BE2C (cell line): ENCODE results near the gene NTMT1.

Experiments
- DNase-seq: peaks from one replicate; pipeline ENCODE4 v3.0.0-alpha.2; 2020
- H3K27me3 ChIP-seq: fragments of 250-450 bp; sonication (Bioruptor Pico); 2 replicates; pipeline ENCODE4 v1.5.1; 2020; ENCODE audit warnings: mild to moderate bottlenecking
- H3K36me3 ChIP-seq: fragments of 250-450 bp; sonication (Bioruptor Pico); 2 replicates; pipeline ENCODE4 v1.5.1; 2020; ENCODE audit warnings: mild to moderate bottlenecking
- H3K4me1 ChIP-seq: fragments of 250-450 bp; sonication (Bioruptor Pico); 2 replicates; pipeline ENCODE4 v1.5.1; 2020
- H3K4me3 ChIP-seq: 2 replicates; pipeline ENCODE4 v1.5.1; 2011; ENCODE audit warnings: low read depth, low read length
- H3K9me3 ChIP-seq: fragments of 250-450 bp; sonication (Bioruptor Pico); 2 replicates; pipeline ENCODE4 v1.5.1; 2020
- TF ChIP-seq, protein P1 (sequence below): IDR thresholded peaks from 2 replicates; pipeline ENCODE4 v1.5.1; 2012; ENCODE audit warnings: mild to moderate bottlenecking, low read depth, low read length

NTMT1 gene

DNA sequence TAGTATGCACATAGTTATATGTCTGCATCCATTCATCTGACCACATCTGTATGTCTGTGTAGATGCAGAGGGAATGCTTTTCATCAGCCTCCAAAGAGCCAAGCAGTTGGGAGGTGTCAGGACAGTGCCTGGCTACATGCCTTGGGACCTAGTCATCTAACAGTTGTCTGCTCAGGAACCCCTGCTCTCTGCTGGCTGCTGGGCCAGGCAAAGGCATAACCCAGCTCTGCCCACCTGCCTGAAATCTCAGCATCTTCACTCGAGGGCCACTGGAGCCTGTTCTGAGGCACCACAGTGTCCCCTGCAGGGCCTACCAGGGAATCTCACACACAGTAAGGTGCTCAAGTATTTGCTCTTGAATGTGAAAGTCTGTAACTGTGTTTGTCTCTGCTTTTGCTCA is 8.8 kb upstream of the NTMT1 start:
- TF ChIP-seq, protein P1, sequence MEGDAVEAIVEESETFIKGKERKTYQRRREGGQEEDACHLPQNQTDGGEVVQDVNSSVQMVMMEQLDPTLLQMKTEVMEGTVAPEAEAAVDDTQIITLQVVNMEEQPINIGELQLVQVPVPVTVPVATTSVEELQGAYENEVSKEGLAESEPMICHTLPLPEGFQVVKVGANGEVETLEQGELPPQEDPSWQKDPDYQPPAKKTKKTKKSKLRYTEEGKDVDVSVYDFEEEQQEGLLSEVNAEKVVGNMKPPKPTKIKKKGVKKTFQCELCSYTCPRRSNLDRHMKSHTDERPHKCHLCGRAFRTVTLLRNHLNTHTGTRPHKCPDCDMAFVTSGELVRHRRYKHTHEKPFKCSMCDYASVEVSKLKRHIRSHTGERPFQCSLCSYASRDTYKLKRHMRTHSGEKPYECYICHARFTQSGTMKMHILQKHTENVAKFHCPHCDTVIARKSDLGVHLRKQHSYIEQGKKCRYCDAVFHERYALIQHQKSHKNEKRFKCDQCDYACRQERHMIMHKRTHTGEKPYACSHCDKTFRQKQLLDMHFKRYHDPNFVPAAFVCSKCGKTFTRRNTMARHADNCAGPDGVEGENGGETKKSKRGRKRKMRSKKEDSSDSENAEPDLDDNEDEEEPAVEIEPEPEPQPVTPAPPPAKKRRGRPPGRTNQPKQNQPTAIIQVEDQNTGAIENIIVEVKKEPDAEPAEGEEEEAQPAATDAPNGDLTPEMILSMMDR: peak; percentile 91
- no peaks in the 10 kb centered on the region for H3K36me3 ChIP-seq
- H3K27me3 ChIP-seq: no peaks in the 10 kb centered on the region
- H3K9me3 ChIP-seq: no peaks in the 10 kb centered on the region
- peak; percentile 67 for DNase-seq
- no peak overlapping the region for H3K4me3 ChIP-seq
- no peaks in the 10 kb centered on the region for H3K4me1 ChIP-seq

DNA sequence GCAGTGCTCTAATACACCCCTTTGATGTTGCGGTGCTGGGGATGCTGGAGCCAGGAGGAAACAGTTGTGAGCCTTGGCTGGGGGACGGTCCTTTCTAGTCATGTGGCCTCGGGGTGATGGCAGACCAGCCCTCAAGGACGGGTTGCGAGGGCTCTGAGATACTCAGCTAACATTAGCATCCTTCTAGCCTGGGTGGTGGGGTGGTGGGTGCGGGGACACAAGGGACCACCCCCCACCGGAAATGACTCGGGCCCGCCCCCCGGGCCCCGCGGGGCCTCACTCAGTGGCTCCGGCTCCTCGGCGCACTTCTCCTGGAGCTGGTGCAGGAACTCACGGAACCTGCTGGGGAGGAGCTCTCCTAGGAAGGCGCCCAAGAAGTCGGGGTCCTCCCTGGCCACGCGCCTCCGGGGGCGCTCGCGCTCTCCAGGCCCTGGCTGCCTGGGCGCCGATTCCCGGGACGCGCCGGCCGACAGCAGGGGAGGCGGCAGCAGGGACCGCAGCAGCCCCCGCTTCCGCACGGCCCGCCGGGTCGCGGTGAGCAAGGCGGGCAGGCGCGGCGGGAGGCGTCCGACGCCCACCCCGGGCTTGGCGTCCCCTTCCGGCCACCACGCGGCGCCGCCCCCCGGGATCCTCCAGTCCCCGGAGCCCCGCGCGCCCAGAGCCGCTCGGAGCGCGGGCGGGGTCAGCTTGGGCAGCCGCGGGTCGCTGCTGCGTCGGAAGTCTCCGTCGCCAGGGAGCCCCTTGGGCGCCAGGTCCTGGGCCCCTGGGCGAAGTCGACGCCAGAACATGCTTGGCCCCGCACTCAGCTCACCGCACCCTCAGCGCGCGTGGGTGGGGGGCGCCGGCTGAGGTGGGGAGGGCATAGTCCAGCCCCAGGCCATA is 5.9 kb upstream of the NTMT1 start:
- H3K4me1 ChIP-seq: peaks cover 3% of the 10 kb centered on the region; the same call in 1 of the 2 replicates
- peak; percentile 55 for DNase-seq
- no peaks in the 10 kb centered on the region for H3K9me3 ChIP-seq
- TF ChIP-seq, protein P1: no peak
- H3K27me3 ChIP-seq: no peaks in the 10 kb centered on the region
- no peaks in the 10 kb centered on the region for H3K36me3 ChIP-seq
- H3K4me3 ChIP-seq: peak overlapping the region; percentile 59

DNA sequence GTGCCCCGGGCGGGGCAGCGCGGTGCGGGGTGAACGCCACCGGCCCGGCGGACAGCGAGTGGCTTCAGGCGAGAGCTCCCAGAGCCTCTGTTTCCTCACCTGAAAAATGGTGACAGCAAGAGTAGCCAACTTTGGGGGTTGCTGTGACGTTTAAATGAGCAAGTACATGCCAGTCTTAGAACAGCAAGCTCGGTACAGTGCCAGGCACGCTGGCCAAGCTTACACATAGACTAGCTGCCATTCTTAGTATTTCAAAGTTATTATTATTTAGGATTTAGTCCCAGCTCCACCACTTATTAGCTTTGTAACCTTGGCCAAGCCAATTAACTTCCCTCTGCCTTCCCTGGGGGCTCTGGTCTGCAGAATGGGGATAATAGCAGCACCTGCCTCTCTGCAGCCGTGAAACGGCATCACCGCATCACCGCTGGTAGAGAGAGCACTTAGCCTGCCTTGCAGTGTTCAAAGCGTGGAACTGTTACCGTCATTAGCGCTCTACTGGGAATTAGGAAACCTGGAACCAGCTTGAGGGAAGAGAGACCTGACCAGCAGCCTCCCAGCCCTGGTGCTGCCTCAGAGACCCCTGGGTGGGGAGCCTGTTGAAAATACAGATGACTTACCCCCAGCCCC is 5.2 kb upstream of the NTMT1 start, which contains the start of gene C9orf50:
TSS of gene C9orf50 (minus strand) at position 433 of the 627 bp plus-strand sequence. CDS start 527 bp downstream, outside the sequence.
- H3K4me3 ChIP-seq: peak within 1 kb of the TSS; percentile 59
- H3K36me3 ChIP-seq: no peaks in the 10 kb centered on the region
- H3K4me1 ChIP-seq: peaks cover 3% of the 10 kb centered on the region; the same call in 1 of the 2 replicates
- no peak for DNase-seq
- H3K9me3 ChIP-seq: no peaks in the 10 kb centered on the region
- TF ChIP-seq, protein P1: no peak
- no peaks in the 10 kb centered on the region for H3K27me3 ChIP-seq

DNA sequence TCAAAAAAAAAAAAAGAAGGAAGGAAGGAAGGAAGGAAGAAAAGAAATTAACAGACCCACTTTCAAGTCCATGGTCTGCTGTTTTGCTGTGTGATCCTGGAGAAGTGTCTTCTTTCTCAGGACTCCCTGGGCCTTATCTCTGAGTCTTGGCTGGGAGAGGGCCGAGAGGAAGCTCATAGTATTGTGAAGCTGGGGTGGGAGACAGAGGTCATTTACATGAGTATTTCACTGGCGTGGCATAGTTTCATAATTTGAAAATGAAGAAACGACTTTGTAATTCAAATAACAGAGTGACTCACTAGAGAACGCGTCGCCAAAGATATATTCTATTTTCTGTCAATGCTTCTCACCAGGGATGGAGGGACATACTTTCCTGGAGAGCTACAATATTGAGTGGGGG is 2.6 kb upstream of the NTMT1 start:
- Histone ChIP-seq H3K9me3 (no peaks in the 10 kb centered on the region), H3K36me3 (peaks cover 13% of the 10 kb centered on the region), H3K4me3 (no peak overlapping the region), H3K4me1 (peaks cover 7% of the 10 kb centered on the region), H3K27me3 (no peaks in the 10 kb centered on the region)
- DNase-seq: no peak
- TF ChIP-seq, protein P1: no peak

DNA sequence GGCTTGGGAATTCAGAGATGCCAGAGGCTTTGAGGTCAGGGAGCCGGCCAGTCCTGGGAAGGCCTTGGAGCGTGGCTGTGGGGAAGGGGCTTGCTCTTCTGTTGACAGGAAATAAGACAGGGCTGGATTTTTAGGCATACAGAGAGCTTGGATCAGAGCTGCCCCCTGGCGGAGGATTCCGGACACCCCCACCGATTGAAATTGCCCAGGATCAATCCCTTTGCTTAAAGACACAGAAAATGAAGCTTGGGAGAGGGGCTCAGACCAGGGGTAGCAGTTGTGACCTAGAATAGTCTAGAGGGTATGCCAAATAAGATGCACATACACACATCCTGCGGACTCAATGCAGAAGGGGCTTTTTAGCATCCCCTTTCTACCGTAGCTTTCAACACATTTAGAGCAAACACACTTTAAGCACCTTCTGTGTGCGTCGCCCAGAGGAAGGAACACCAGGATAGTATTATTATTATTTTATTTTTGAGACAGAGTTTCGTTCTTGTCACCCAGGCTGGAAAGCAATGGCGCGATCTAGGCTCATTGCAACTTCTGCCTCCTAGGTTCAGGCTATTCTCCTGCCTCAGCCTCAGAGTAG is 1.7 kb upstream of the NTMT1 start:
- Histone ChIP-seq H3K4me1 (peaks cover 7% of the 10 kb centered on the region), H3K4me3 (no peak overlapping the region), H3K9me3 (no peaks in the 10 kb centered on the region), H3K27me3 (no peaks in the 10 kb centered on the region), H3K36me3 (peaks cover 23% of the 10 kb centered on the region)
- TF ChIP-seq, protein P1: peak; percentile 90
- DNase-seq: peak; percentile 82
